HepG2 (cell line): ENCODE data around the gene ZPLD1. TPM values are rescaled to one million over a fixed set of nuclear protein-coding genes. Genes with fewer than 3 reads are reported as not detected.

ENCODE experiments used
- ATAC-seq: fragments of 200-7000 bp; cut with Tn5 transposase; 3 replicates; pipeline ENCODE4 v1.9.1; 2020; ENCODE audit warnings: mild to moderate bottlenecking, moderate library complexity
- BruUV-seq: library from RNA; stranded (reverse); fragments of 400-500 nt; replicated peaks from 2 replicates; lab custom pipeline; 2021; lab: Mats Ljungman, UMichigan
- CTCF ChIA-PET: fragments of 300-600 bp; formaldehyde crosslinking; extraction: SDS; loops from one replicate; lab custom pipeline; 2021; ENCODE audit warnings: low total read pairs, inconsistent platforms, low intra/inter-chr PET ratio; lab: Yijun Ruan, JAX
- POLR2A ChIA-PET: fragments of 350-600 bp; sonication (Branson Sonifier 250); formaldehyde crosslinking; loops from one replicate; lab custom pipeline; 2020; ENCODE audit warnings: antibody characterized with exemption, inconsistent platforms; lab: Yijun Ruan, JAX
- DNase-seq: peaks from one replicate; pipeline ENCODE4 v3.0.0-alpha.2; 2015; ENCODE audit warnings: low spot score
- FAIRE-seq: peaks from 3 replicates; lab custom pipeline; 2011; peaks lifted over from hg19 to GRCh38; lab: Jason Lieb, UNC
- H2AFZ ChIP-seq: one replicate; pipeline ENCODE4 v1.6.1; 2011; ENCODE audit warnings: low read length, inconsistent platforms
- H3K27ac ChIP-seq: fragments of 300-600 bp; 3 replicates; pipeline ENCODE4 v1.8.0; 2011; ENCODE audit warnings: mixed run types, mild to moderate bottlenecking, mixed read lengths, low read length, inconsistent platforms; ENCODE audit not compliant: insufficient read depth; ENCODE audit errors: extremely low read length
- H3K27me3 ChIP-seq, 2 experiments: fragments of 200-600 bp in 1 of 2; 2 replicates in 1 of 2; 3 replicates in 1 of 2; pipeline versions ENCODE4 v1.6.0 to v1.8.0; 2011; ENCODE audit warnings: low read length in 2 of 2, mild to moderate bottlenecking in 2 of 2, moderate library complexity in 2 of 2, inconsistent platforms in 1 of 2; ENCODE audit not compliant: insufficient read depth in 2 of 2, control insufficient read depth in 1 of 2
- H3K36me3 ChIP-seq, 2 experiments: fragments of 200-600 bp in 1 of 2; replicated peaks in 1 of 2; 2 replicates in 1 of 2; 3 replicates in 1 of 2; pipeline versions ENCODE4 v1.5.1 to v1.8.0; 2011; ENCODE audit warnings: low read length in 2 of 2, inconsistent platforms in 1 of 2; ENCODE audit not compliant: insufficient read depth in 2 of 2, control insufficient read depth in 1 of 2
- H3K4me1 ChIP-seq: 2 replicates; pipeline ENCODE4 v1.5.1; 2012; ENCODE audit warnings: low read length, inconsistent platforms; ENCODE audit not compliant: insufficient read depth
- H3K4me2 ChIP-seq: 2 replicates; pipeline ENCODE4 v1.6.0; 2011; ENCODE audit warnings: low read depth, low read length, inconsistent platforms
- H3K4me3 ChIP-seq, 3 experiments: fragments of 200-600 bp in 1 of 3; sonication (generic), shearing (Covaris generic) in 1 of 3; replicated peaks in 1 of 3; 2 replicates each; pipeline ENCODE4 v1.5.1; 2011 to 2016; ENCODE audit warnings: low read length in 3 of 3, inconsistent platforms in 2 of 3, low read depth in 2 of 3, mild to moderate bottlenecking in 2 of 3, control low read depth in 1 of 3, mixed read lengths in 1 of 3; ENCODE audit not compliant: insufficient read depth in 1 of 3
- H3K79me2 ChIP-seq: one replicate; pipeline ENCODE4 v1.6.1; 2011; ENCODE audit warnings: low read length, inconsistent platforms; ENCODE audit not compliant: insufficient read depth
- H3K9ac ChIP-seq: 2 replicates; pipeline ENCODE4 v1.6.0; 2011; ENCODE audit warnings: mild to moderate bottlenecking, low read depth, low read length, inconsistent platforms; ENCODE audit not compliant: insufficient read depth
- H3K9me3 ChIP-seq: 2 replicates; pipeline ENCODE4 v1.5.1; 2012; ENCODE audit warnings: mild to moderate bottlenecking, low read length
- H4K20me1 ChIP-seq: 2 replicates; pipeline ENCODE4 v1.6.0; 2011; ENCODE audit warnings: inconsistent platforms, mild to moderate bottlenecking, low read length, moderate library complexity; ENCODE audit not compliant: insufficient read depth
- CCDC6 ChIP-seq: sonication (generic); formaldehyde crosslinking; IDR thresholded peaks from 2 replicates; pipeline ENCODE4 v1.8.1; 2022; ENCODE audit warnings: mild to moderate bottlenecking, missing genetic modification reagents, moderate library complexity
- DNMT1 ChIP-seq: sonication (generic); formaldehyde crosslinking; IDR thresholded peaks from 2 replicates; pipeline ENCODE4 v1.5.1; 2020; ENCODE audit warnings: mild to moderate bottlenecking, missing genetic modification reagents
- FOXP1 ChIP-seq, 2 experiments: fragments of 450-650 bp in 1 of 2; IDR thresholded peaks; 2 replicates each; pipeline ENCODE4 v1.6.1; 2017 to 2018; ENCODE audit warnings: antibody characterized with exemption in 1 of 2
- HDAC1 ChIP-seq: sonication (generic); formaldehyde crosslinking; IDR thresholded peaks from 2 replicates; pipeline ENCODE4 v1.5.1; 2020; ENCODE audit warnings: mild to moderate bottlenecking, missing genetic modification reagents
- IKZF5 ChIP-seq: IDR thresholded peaks from 2 replicates; pipeline ENCODE4 v1.6.1; 2018; ENCODE audit warnings: missing genetic modification reagents, mild to moderate bottlenecking, missing compliant biosample characterization
- SAFB2 ChIP-seq: sonication (generic); formaldehyde crosslinking; IDR thresholded peaks from 2 replicates; pipeline ENCODE4 v1.5.1; 2020; ENCODE audit warnings: missing genetic modification reagents, low read depth, mild to moderate bottlenecking, borderline replicate concordance
- ZBTB49 ChIP-seq: sonication (generic); formaldehyde crosslinking; IDR thresholded peaks from 2 replicates; pipeline ENCODE4 v1.4.0; 2020; ENCODE audit warnings: missing genetic modification reagents, borderline replicate concordance
- ZNF160 ChIP-seq: sonication (generic); formaldehyde crosslinking; IDR thresholded peaks from 2 replicates; pipeline ENCODE4 v1.8.0; 2022; ENCODE audit warnings: mild to moderate bottlenecking, inconsistent platforms, missing genetic modification reagents
- WGBS: methylation state at CpG from one replicate; pipeline ENCODE4 v1.1.6; 2017; ENCODE audit warnings: low lambda C conversion rate; 5-methylcytosine and 5-hydroxymethylcytosine counted together
- in situ Hi-C: cut with HindIII; loops from 2 replicates; pipeline ENCODE4 v1.10.0; 2017; ENCODE audit warnings: low pct_unique_long_range_greater_than_20kb; ENCODE audit not compliant: extremely low pct_ligation_motif_present
- intact Hi-C: fragments of 100-400 bp; cut with micrococcal nuclease; formaldehyde crosslinking; loops from one replicate; pipeline ENCODE4 v1.10.0; 2022; ENCODE audit not compliant: unreplicated experiment
- polyA plus RNA-seq, 8 experiments: library from polyadenylated mRNA; depleted of rRNA in 3 of 8; stranded (reverse) in 7 of 8; unstranded in 1 of 8; fragments of >200 nt; fragmentation: Illumina TruSeq in 4 of 8; extraction: Trizol in 4 of 8; gene quantifications; 2 replicates each; pipeline versions ENCODE4 v1.2.1 to v1.2.3, GENCODE V29; 2011 to 2016; ENCODE audit warnings: low read depth in 4 of 8, missing spikeins in 1 of 8, mixed read lengths in 1 of 8; ENCODE audit not compliant: insufficient read depth in 1 of 8
- total RNA-seq, 5 experiments: library from RNA; depleted of rRNA; stranded (reverse); fragments of >200 nt; fragmentation: Illumina TruSeq; extraction: Trizol; gene quantifications; 2 replicates each; pipeline ENCODE4 v1.2.3, GENCODE V29; 2016; ENCODE audit warnings: low read depth in 1 of 5

ZPLD1 gene
- total and polyA plus RNA-seq, 2 of the 13 experiments (the other 11 are each of a cell fraction or from before 2014, with no cell fraction given), result not detected

- TF ChIP-seq IKZF5 (CRISPR knock-in tag), result no peak
These were observed 49.5 kb downstream of the ZPLD1 start (continued) for GRCh38 chr3:102484363-102484762.

DNA sequence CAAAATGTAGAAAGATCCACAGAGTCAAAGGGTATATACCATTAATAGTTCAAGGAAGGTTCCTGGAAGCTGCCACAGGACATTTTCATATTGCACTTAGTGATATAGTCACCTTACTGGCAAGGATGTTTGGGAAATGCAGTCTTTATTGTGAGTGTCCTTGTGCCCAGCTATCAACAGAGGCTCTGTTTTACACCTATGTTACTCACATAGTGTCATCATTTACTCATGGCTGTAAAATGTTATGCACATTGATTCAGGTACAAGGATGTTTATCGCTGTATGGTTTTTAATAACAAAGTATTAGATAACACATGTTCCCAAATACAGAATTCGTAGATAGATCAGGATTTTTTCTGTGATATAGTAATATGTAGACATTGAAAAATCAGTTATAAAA, 50.9 kb downstream of the ZPLD1 start:
- TF ChIP-seq ZBTB49 (no peak), HDAC1 (CRISPR knock-in tag) (no peak), FOXP1 (IDR thresholded peaks at IDR 0.05) (no peak), FOXP1 (CRISPR knock-in tag; IDR thresholded peaks at IDR 0.05) (no peak), SAFB2 (CRISPR knock-in tag) (no peak), CCDC6 (CRISPR knock-in tag) (no peak), ZNF160 (CRISPR knock-in tag) (no peak), DNMT1 (CRISPR knock-in tag) (no peak)
- POLR2A ChIA-PET, result no interaction called here
- WGBS, result 0% methylated on average over 2 of the region's 2 CpGs
- no peaks in the 10 kb centered on the region for H4K20me1 ChIP-seq
- FAIRE-seq (no peak), ATAC-seq (no peak), DNase-seq (no peak)
- H2AFZ ChIP-seq, result no peak overlapping the region
- in situ Hi-C loops, result no loop called here
- no peak overlapping the region for H3K27ac ChIP-seq
- H3K27me3 ChIP-seq, result no peaks in the 10 kb centered on the region
- CTCF ChIA-PET, result no interaction called here
- no peaks in the 10 kb centered on the region for H3K4me1 ChIP-seq
- H3K9me3 ChIP-seq, result no peaks in the 10 kb centered on the region
- no peak overlapping the region for H3K4me2 ChIP-seq
- H3K79me2 ChIP-seq, result no peaks in the 10 kb centered on the region
- no peak overlapping the region for H3K9ac ChIP-seq
- intact Hi-C loops, result no loop called here
- no TSS peak for BruUV-seq
- no peaks in the 10 kb centered on the region for H3K36me3 ChIP-seq
- H3K4me3 ChIP-seq, result no peak overlapping the region
